GM12891 (cell line): ENCODE measurements around the gene UCP1.

ENCODE experiments used
- POLR2A ChIP-seq: IDR thresholded peaks from 2 replicates; pipeline ENCODE4 v1.6.1; 2011; ENCODE audit warnings: low read depth, low read length, control low read depth
- POLR2AphosphoS5 ChIP-seq: IDR thresholded peaks from 2 replicates; pipeline ENCODE4 v1.6.1; 2011; ENCODE audit warnings: low read depth, low read length, control low read depth
- POU2F2 ChIP-seq: IDR thresholded peaks from 2 replicates; pipeline ENCODE4 v1.6.1; 2011; ENCODE audit warnings: low read depth, mild to moderate bottlenecking, control low read depth, low read length, moderate library complexity
- SPI1 ChIP-seq: IDR thresholded peaks from 2 replicates; pipeline ENCODE4 v1.6.1; 2011; ENCODE audit warnings: low read depth, low read length, control low read depth
- TAF1 ChIP-seq: IDR thresholded peaks from 2 replicates; pipeline ENCODE4 v1.6.1; 2011; ENCODE audit warnings: low read depth, low read length, control low read depth

- TF ChIP-seq POLR2AphosphoS5 (no peak), SPI1 (no peak), POLR2A (no peak), POU2F2 (no peak), TAF1 (no peak)
Observed at GRCh38 chr4:140612357-140612756, 43.6 kb upstream of the UCP1 start.
